Osteocyte (in vitro differentiated cells): ENCODE data around the gene MAP1B. TPM values are rescaled to one million over a fixed set of nuclear protein-coding genes. Genes with fewer than 3 reads are reported as not detected.
A peak's percentile ranks its signal among the peaks of the same experiment; 100 is the strongest.

Experiments
- DNase-seq: peaks from one replicate; pipeline ENCODE4 v3.0.0; 2021; ENCODE audit warnings: mixed read lengths; ENCODE audit not compliant: unreplicated experiment; ENCODE audit errors: extremely low spot score
- H3K27ac Mint-ChIP-seq: one replicate; pipeline ENCODE4 v1.8.0; 2021; ENCODE audit warnings: mild to moderate bottlenecking, mixed read lengths; ENCODE audit not compliant: unreplicated experiment
- H3K27me3 Mint-ChIP-seq: one replicate; pipeline ENCODE4 v1.8.0; 2021; ENCODE audit warnings: mixed read lengths; ENCODE audit not compliant: unreplicated experiment
- H3K36me3 Mint-ChIP-seq: one replicate; pipeline ENCODE4 v1.8.0; 2021; ENCODE audit warnings: mixed read lengths; ENCODE audit not compliant: unreplicated experiment
- H3K4me1 Mint-ChIP-seq: one replicate; pipeline ENCODE4 v1.8.0; 2021; ENCODE audit warnings: mixed read lengths; ENCODE audit not compliant: unreplicated experiment
- H3K4me3 Mint-ChIP-seq: one replicate; pipeline ENCODE4 v1.8.0; 2021; ENCODE audit warnings: mild to moderate bottlenecking, moderate library complexity, mixed read lengths; ENCODE audit not compliant: unreplicated experiment
- H3K9me3 Mint-ChIP-seq: one replicate; pipeline ENCODE4 v1.8.0; 2021; ENCODE audit warnings: mixed read lengths; ENCODE audit not compliant: unreplicated experiment
- CTCF ChIP-seq: fragments of 200-600 bp; sonication (generic); IDR thresholded peaks from 2 replicates; pipeline ENCODE4 v1.5.0; 2021; ENCODE audit warnings: antibody characterized with exemption, mild to moderate bottlenecking, moderate library complexity
- total RNA-seq: library from RNA; stranded (reverse); gene quantifications from 2 replicates; pipeline ENCODE4 v1.2.1, GENCODE V29; 2021

Gene MAP1B
- total RNA-seq, 1 donor from 2014 or later: 189 TPM

GRCh38 chr5:72180925-72181324 lies 73.7 kb downstream of the MAP1B start:
- no peaks in the 10 kb centered on the region for H3K9me3 Mint-ChIP-seq
- peak overlapping the region; percentile 97 for H3K27ac Mint-ChIP-seq
- H3K4me1 Mint-ChIP-seq: peaks cover 57% of the 10 kb centered on the region
- H3K27me3 Mint-ChIP-seq: no peaks in the 10 kb centered on the region
- DNase-seq: no peak
- H3K36me3 Mint-ChIP-seq: peaks cover 32% of the 10 kb centered on the region
- H3K4me3 Mint-ChIP-seq: no peak overlapping the region
- TF ChIP-seq CTCF: no peak

GRCh38 chr5:72182686-72183085 lies 75.4 kb downstream of the MAP1B start:
- Mint-ChIP-seq H3K36me3 (peaks cover 46% of the 10 kb centered on the region), H3K27ac (peak overlapping the region; percentile 73), H3K4me3 (no peak overlapping the region), H3K27me3 (no peaks in the 10 kb centered on the region), H3K9me3 (no peaks in the 10 kb centered on the region), H3K4me1 (peaks cover 45% of the 10 kb centered on the region)
- DNase-seq: no peak
- no peak for TF ChIP-seq CTCF

- Mint-ChIP-seq H3K27ac (peak overlapping the region; percentile 36), H3K4me3 (no peak overlapping the region), H3K9me3 (no peaks in the 10 kb centered on the region), H3K4me1 (peaks cover 42% of the 10 kb centered on the region), H3K27me3 (no peaks in the 10 kb centered on the region), H3K36me3 (peaks cover 49% of the 10 kb centered on the region)
- no peak for TF ChIP-seq CTCF
- no peak for DNase-seq
Measured at GRCh38 chr5:72183101-72183520, 75.8 kb downstream of the MAP1B start.

- Mint-ChIP-seq H3K27me3 (no peaks in the 10 kb centered on the region), H3K36me3 (peaks cover 58% of the 10 kb centered on the region), H3K27ac (no peak overlapping the region), H3K4me3 (no peak overlapping the region), H3K4me1 (peaks cover 31% of the 10 kb centered on the region), H3K9me3 (no peaks in the 10 kb centered on the region)
- DNase-seq: no peak
- no peak for TF ChIP-seq CTCF
Measured at GRCh38 chr5:72184408-72184807, 77.1 kb downstream of the MAP1B start.

GRCh38 chr5:72185496-72186329 lies 78.4 kb downstream of the MAP1B start:
- H3K27ac Mint-ChIP-seq: peak overlapping the region; percentile 23
- no peak overlapping the region for H3K4me3 Mint-ChIP-seq
- no peaks in the 10 kb centered on the region for H3K9me3 Mint-ChIP-seq
- peaks cover 68% of the 10 kb centered on the region for H3K36me3 Mint-ChIP-seq
- peaks cover 18% of the 10 kb centered on the region for H3K4me1 Mint-ChIP-seq
- no peak for TF ChIP-seq CTCF
- DNase-seq: no peak
- no peaks in the 10 kb centered on the region for H3K27me3 Mint-ChIP-seq
